ENCODE results near the gene SFXN3.

GRCh38 chr10:101064415-101065030 lies 33.5 kb downstream of the SFXN3 start:
- TF ChIP-seq POLR2A (IDR thresholded peaks at IDR 0.05) (no peak), EP300 (IDR thresholded peaks at IDR 0.05) (no peak)
- TF ChIP-seq, protein P1, sequence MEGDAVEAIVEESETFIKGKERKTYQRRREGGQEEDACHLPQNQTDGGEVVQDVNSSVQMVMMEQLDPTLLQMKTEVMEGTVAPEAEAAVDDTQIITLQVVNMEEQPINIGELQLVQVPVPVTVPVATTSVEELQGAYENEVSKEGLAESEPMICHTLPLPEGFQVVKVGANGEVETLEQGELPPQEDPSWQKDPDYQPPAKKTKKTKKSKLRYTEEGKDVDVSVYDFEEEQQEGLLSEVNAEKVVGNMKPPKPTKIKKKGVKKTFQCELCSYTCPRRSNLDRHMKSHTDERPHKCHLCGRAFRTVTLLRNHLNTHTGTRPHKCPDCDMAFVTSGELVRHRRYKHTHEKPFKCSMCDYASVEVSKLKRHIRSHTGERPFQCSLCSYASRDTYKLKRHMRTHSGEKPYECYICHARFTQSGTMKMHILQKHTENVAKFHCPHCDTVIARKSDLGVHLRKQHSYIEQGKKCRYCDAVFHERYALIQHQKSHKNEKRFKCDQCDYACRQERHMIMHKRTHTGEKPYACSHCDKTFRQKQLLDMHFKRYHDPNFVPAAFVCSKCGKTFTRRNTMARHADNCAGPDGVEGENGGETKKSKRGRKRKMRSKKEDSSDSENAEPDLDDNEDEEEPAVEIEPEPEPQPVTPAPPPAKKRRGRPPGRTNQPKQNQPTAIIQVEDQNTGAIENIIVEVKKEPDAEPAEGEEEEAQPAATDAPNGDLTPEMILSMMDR (IDR thresholded peaks at IDR 0.05): no peak

All from sigmoid colon (tissue), 4 donors.